ENCODE results near the gene SLC35G6. TPM values are rescaled to one million over a fixed set of nuclear protein-coding genes. Genes with fewer than 3 reads are reported as not detected.
A peak's percentile ranks its signal among the peaks of the same experiment; 100 is the strongest.

SLC35G6 gene
- total RNA-seq, 2 donors from 2014 or later, result not detected

- DNase-seq (ENCODE audit: low spot score), result peak; percentile 44
- no peaks in the 10 kb centered on the region for H3K9me3 ChIP-seq
- H3K36me3 ChIP-seq, result no peaks in the 10 kb centered on the region
- WGBS, result 3% methylated on average over 42 of the region's 46 CpGs
- peak overlapping the region; percentile 26 to 30 for H3K4me3 ChIP-seq
- no peak for TF ChIP-seq CTCF (IDR thresholded peaks at IDR 0.05)
- TF ChIP-seq POLR2A (IDR thresholded peaks at IDR 0.05), result no peak
- TF ChIP-seq POLR2AphosphoS5 (IDR thresholded peaks at IDR 0.05), result no peak
- intact Hi-C loops (cut with DNase I), result no loop called here
- H3K27me3 ChIP-seq (replicated peaks; ENCODE audit: insufficient read depth), result no peaks in the 10 kb centered on the region
- H3K27ac ChIP-seq, result no peak overlapping the region
- H3K4me1 ChIP-seq (replicated peaks), result peaks cover 15% of the 10 kb centered on the region
Measured at GRCh38 chr17:7440113-7440833, 41.0 kb upstream of the SLC35G6 start.

GRCh38 chr17:7440834-7441195, 40.4 kb upstream of the SLC35G6 start:
- Histone ChIP-seq H3K9me3 (no peaks in the 10 kb centered on the region), H3K36me3 (no peaks in the 10 kb centered on the region), H3K4me3 (no peak overlapping the region), H3K27me3 (replicated peaks; ENCODE audit: insufficient read depth) (no peaks in the 10 kb centered on the region), H3K27ac (no peak overlapping the region), H3K4me1 (replicated peaks) (peaks cover 12% of the 10 kb centered on the region)
- TF ChIP-seq CTCF (IDR thresholded peaks at IDR 0.05), result no peak
- TF ChIP-seq POLR2A (IDR thresholded peaks at IDR 0.05), result no peak
- TF ChIP-seq POLR2AphosphoS5 (IDR thresholded peaks at IDR 0.05), result no peak
- 9% methylated on average over 12 of the region's 12 CpGs for WGBS
- DNase-seq (ENCODE audit: low spot score), result no peak
- intact Hi-C loops (cut with DNase I), result no loop called here

GRCh38 chr17:7441266-7441665, 40.0 kb upstream of the SLC35G6 start:
- no peaks in the 10 kb centered on the region for H3K36me3 ChIP-seq
- TF ChIP-seq CTCF (IDR thresholded peaks at IDR 0.05) (no peak), POLR2A (IDR thresholded peaks at IDR 0.05) (no peak), POLR2AphosphoS5 (IDR thresholded peaks at IDR 0.05) (no peak)
- 61% methylated on average over 7 of the region's 7 CpGs for WGBS
- no peaks in the 10 kb centered on the region for H3K9me3 ChIP-seq
- no peak overlapping the region for H3K27ac ChIP-seq
- no peaks in the 10 kb centered on the region for H3K27me3 ChIP-seq (replicated peaks; ENCODE audit: insufficient read depth)
- H3K4me3 ChIP-seq, result no peak overlapping the region
- intact Hi-C loops (cut with DNase I), result no loop called here
- DNase-seq (ENCODE audit: low spot score), result no peak
- H3K4me1 ChIP-seq (replicated peaks), result peaks cover 9% of the 10 kb centered on the region

- DNase-seq (ENCODE audit: low spot score), result no peak
- intact Hi-C loops (cut with DNase I), result no loop called here
- Histone ChIP-seq H3K36me3 (no peaks in the 10 kb centered on the region), H3K27ac (no peak overlapping the region), H3K27me3 (replicated peaks; ENCODE audit: insufficient read depth) (no peaks in the 10 kb centered on the region), H3K4me1 (replicated peaks) (peaks cover 9% of the 10 kb centered on the region), H3K9me3 (no peaks in the 10 kb centered on the region), H3K4me3 (no peak overlapping the region)
- 100% methylated on average over 2 of the region's 2 CpGs for WGBS
- TF ChIP-seq POLR2A (IDR thresholded peaks at IDR 0.05) (no peak), CTCF (IDR thresholded peaks at IDR 0.05) (no peak), POLR2AphosphoS5 (IDR thresholded peaks at IDR 0.05) (no peak)
Measured at GRCh38 chr17:7442142-7442541, 39.1 kb upstream of the SLC35G6 start.

All from prostate gland (tissue), 2 donors.